OCI-LY1 (cell line): Measurements from ENCODE around the gene INPP5A.

Source experiments
- H2AFZ ChIP-seq: fragments of 200-600 bp; sonication (generic), shearing (Covaris generic); 2 replicates; pipeline ENCODE4 v1.6.0; 2014; ENCODE audit warnings: antibody characterized with exemption, mild to moderate bottlenecking, low read length
- H3F3A ChIP-seq: fragments of 200-600 bp; sonication (generic), shearing (Covaris generic); 2 replicates; pipeline ENCODE4 v1.6.0; 2014; ENCODE audit warnings: mild to moderate bottlenecking, antibody characterized with exemption, low read length, moderate library complexity; ENCODE audit not compliant: insufficient read depth
- H3K27ac ChIP-seq: fragments of 200-600 bp; sonication (generic); 2 replicates; pipeline ENCODE4 v1.5.1; 2014; ENCODE audit warnings: low read length, mixed run types, mild to moderate bottlenecking, low read depth; ENCODE audit not compliant: poor library complexity, severe bottlenecking
- H3K27me3 ChIP-seq: fragments of 200-600 bp; sonication (generic); 2 replicates; pipeline ENCODE4 v1.6.0; 2014; ENCODE audit warnings: antibody characterized with exemption, mild to moderate bottlenecking, low read length, moderate library complexity; ENCODE audit not compliant: insufficient read depth
- H3K36me3 ChIP-seq: fragments of 200-600 bp; sonication (generic); 2 replicates; pipeline ENCODE4 v1.6.1; 2014; ENCODE audit warnings: mild to moderate bottlenecking, antibody characterized with exemption, low read length, moderate library complexity, mixed read lengths; ENCODE audit not compliant: insufficient read depth
- H3K4me1 ChIP-seq: fragments of 200-600 bp; sonication (generic); 2 replicates; pipeline ENCODE4 v1.5.1; 2014; ENCODE audit warnings: mild to moderate bottlenecking, low read length, moderate library complexity; ENCODE audit not compliant: insufficient read depth, severe bottlenecking
- H3K4me2 ChIP-seq: fragments of 200-600 bp; sonication (generic), shearing (Covaris generic); 2 replicates; pipeline ENCODE4 v1.6.1; 2014; ENCODE audit warnings: low read length
- H3K4me3 ChIP-seq: fragments of 200-600 bp; sonication (generic); 2 replicates; pipeline ENCODE4 v1.5.1; 2014; ENCODE audit warnings: low read length, low read depth, mild to moderate bottlenecking, mixed read lengths; ENCODE audit not compliant: poor library complexity, severe bottlenecking
- H3K79me2 ChIP-seq: fragments of 200-600 bp; shearing (Covaris generic); 2 replicates; pipeline ENCODE4 v1.6.1; 2016; ENCODE audit warnings: mixed run types, low read length, mixed read lengths; ENCODE audit not compliant: insufficient read depth
- H3K9ac ChIP-seq: fragments of 200-600 bp; sonication (generic), shearing (Covaris generic); 2 replicates; pipeline ENCODE4 v1.6.1; 2014; ENCODE audit warnings: mild to moderate bottlenecking, low read length, mixed read lengths
- H3K9me2 ChIP-seq: fragments of 200-600 bp; sonication (generic), shearing (Covaris generic); 2 replicates; pipeline ENCODE4 v1.6.1; 2014; ENCODE audit warnings: low read depth, mild to moderate bottlenecking, low read length, mixed read lengths
- H3K9me3 ChIP-seq: fragments of 200-600 bp; shearing (Covaris generic); 2 replicates; pipeline ENCODE4 v1.6.1; 2014; ENCODE audit warnings: low read length, mixed read lengths
- H4K20me1 ChIP-seq: fragments of 200-600 bp; sonication (generic), shearing (Covaris generic); 2 replicates; pipeline ENCODE4 v1.6.0; 2016; ENCODE audit warnings: mild to moderate bottlenecking, low read length; ENCODE audit not compliant: insufficient read depth
- CTCF ChIP-seq: fragments of 200-600 bp; sonication (generic), shearing (Covaris generic); IDR thresholded peaks from 2 replicates; pipeline ENCODE4 v1.5.1; 2017; ENCODE audit warnings: mild to moderate bottlenecking, antibody characterized with exemption, low read length, moderate library complexity, mixed read lengths
- EZH2 ChIP-seq: fragments of 200-600 bp; sonication (generic), shearing (Covaris generic); IDR thresholded peaks from 2 replicates; pipeline ENCODE4 v1.8.0; 2017; ENCODE audit warnings: borderline replicate concordance, mixed run types, mild to moderate bottlenecking, antibody characterized with exemption, low read length, moderate library complexity, mixed read lengths

The INPP5A gene

DNA sequence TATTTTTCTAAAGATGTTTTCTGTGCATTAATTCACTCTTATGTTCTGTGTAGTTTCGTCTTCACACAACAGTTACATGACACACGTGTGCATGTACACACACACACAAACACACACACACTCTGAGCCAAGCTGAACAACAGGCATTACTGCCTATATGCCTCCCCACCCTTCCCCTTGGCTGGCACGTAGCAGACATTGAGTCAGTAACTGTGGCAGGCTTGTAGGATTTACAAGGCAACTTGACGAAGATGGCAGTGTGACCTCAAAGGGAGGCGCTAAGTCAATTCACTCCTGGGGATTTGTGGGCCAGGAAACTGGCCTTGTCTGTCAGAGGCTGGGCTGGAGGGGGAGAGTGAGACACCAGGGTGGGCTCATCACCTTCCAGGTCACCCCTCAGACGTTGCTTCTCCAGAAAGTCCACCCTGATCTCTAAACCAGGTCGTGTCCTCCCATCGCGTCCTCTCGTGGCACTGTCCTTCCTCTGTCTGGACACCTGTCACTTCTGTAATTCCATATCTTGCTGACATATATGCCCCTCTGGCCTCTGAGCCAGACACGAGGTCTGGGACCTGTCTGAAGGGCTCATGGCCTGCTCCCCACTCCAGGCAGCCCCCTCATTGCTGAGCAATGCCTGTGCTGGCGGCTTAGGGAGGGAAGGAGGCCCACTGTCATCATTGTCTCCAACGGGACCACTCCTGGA is 41.1 kb upstream of the INPP5A start:
- Histone ChIP-seq H3F3A (no peaks in the 10 kb centered on the region), H2AFZ (no peak overlapping the region), H3K9me3 (no peaks in the 10 kb centered on the region), H3K9me2 (no peaks in the 10 kb centered on the region), H3K4me1 (no peaks in the 10 kb centered on the region), H3K36me3 (no peaks in the 10 kb centered on the region), H4K20me1 (no peaks in the 10 kb centered on the region), H3K4me3 (no peak overlapping the region), H3K4me2 (no peak overlapping the region), H3K9ac (no peak overlapping the region), H3K27me3 (no peaks in the 10 kb centered on the region; the same call in 1 of the 2 replicates), H3K79me2 (no peaks in the 10 kb centered on the region), H3K27ac (no peak overlapping the region)
- TF ChIP-seq CTCF = no peak
- TF ChIP-seq EZH2 = no peak

GRCh38 chr10:132497063-132497680 is 40.4 kb upstream of the INPP5A start:
- H3F3A ChIP-seq = no peaks in the 10 kb centered on the region
- no peaks in the 10 kb centered on the region; the same call in 1 of the 2 replicates for H3K27me3 ChIP-seq
- H3K79me2 ChIP-seq = no peaks in the 10 kb centered on the region
- no peaks in the 10 kb centered on the region for H3K4me1 ChIP-seq
- H3K9ac ChIP-seq = no peak overlapping the region
- H3K4me3 ChIP-seq = no peak overlapping the region
- H3K27ac ChIP-seq = no peak overlapping the region
- H3K9me3 ChIP-seq = no peaks in the 10 kb centered on the region
- TF ChIP-seq CTCF = no peak
- TF ChIP-seq EZH2 = no peak
- H3K36me3 ChIP-seq = no peaks in the 10 kb centered on the region
- H4K20me1 ChIP-seq = no peaks in the 10 kb centered on the region
- H3K4me2 ChIP-seq = no peak overlapping the region
- no peak overlapping the region for H2AFZ ChIP-seq
- H3K9me2 ChIP-seq = no peaks in the 10 kb centered on the region

DNA sequence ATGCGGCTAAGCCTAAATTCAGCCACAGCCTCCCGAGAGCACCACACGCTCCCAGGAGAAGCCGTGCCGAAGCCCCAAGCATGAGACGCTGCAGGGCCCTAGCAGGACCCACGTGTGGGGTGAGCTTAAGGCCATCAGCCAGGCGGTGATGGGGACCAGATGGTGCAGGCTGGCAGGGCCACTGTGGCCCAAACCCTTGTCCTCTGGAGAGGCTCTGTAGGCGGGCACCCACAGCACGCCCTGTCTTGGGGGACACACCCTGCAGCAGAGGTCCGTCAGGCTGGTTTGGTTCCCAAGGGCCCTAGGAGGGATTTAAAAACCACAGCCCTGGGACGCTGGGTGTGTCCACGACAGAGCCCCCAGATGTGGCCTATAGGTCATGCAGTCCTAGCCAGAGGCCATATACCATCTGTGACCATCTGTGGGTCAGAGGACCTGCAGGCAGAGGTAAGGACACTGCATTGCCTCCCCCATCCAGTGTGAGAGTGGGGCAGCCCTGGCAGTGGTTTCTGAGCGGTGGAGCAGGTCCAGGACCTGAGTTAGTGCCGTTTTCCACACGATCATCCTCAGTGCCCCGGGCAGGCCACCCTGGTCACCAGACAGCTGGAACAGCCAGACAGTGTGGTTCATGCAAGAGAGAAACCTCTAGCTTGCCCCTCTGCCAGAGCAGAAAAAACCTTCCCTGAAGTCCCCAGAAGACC is 39.6 kb upstream of the INPP5A start:
- no peaks in the 10 kb centered on the region for H3K36me3 ChIP-seq
- H3K9me3 ChIP-seq = no peaks in the 10 kb centered on the region
- no peaks in the 10 kb centered on the region for H3F3A ChIP-seq
- H3K9ac ChIP-seq = no peak overlapping the region
- no peak overlapping the region for H2AFZ ChIP-seq
- H3K27me3 ChIP-seq = no peaks in the 10 kb centered on the region; the same call in 1 of the 2 replicates
- no peaks in the 10 kb centered on the region for H3K4me1 ChIP-seq
- H3K27ac ChIP-seq = no peak overlapping the region
- H3K4me3 ChIP-seq = no peak overlapping the region
- H3K79me2 ChIP-seq = no peaks in the 10 kb centered on the region
- no peaks in the 10 kb centered on the region for H4K20me1 ChIP-seq
- H3K4me2 ChIP-seq = no peak overlapping the region
- TF ChIP-seq EZH2 = no peak
- TF ChIP-seq CTCF = no peak
- no peaks in the 10 kb centered on the region for H3K9me2 ChIP-seq
